ENCODE measurements around the gene NYAP2.

DNA sequence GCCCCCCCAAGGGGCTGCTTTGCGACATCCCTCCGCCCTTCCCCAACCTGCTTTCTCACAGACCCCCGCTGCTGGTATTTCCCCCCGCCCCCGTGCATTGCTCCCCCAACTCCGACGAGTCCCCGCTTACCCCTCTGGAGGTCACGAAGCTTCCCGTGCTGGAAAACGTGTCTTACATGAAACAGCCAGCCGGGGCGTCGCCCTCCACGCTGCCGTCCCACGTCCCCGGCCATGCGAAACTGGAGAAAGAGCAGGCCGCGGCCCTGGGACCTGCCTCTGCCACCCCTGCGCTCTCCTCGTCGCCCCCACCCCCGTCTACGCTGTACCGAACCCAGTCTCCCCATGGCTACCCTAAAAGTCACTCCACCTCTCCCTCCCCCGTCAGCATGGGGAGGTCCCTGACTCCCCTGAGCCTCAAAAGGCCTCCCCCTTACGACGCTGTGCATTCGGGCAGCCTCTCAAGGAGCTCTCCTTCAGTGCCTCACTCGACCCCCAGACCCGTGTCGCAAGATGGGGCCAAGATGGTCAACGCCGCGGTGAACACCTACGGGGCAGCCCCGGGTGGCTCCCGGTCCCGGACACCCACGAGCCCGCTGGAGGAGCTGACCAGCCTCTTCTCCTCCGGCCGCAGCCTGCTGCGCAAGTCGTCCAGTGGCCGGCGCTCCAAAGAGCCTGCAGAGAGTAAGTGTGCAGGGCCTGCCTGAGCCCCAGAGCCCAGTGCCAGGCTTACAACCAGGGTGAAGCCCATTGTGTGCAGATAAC is 183.0 kb downstream of the NYAP2 start:
- TF ChIP-seq, protein P1, sequence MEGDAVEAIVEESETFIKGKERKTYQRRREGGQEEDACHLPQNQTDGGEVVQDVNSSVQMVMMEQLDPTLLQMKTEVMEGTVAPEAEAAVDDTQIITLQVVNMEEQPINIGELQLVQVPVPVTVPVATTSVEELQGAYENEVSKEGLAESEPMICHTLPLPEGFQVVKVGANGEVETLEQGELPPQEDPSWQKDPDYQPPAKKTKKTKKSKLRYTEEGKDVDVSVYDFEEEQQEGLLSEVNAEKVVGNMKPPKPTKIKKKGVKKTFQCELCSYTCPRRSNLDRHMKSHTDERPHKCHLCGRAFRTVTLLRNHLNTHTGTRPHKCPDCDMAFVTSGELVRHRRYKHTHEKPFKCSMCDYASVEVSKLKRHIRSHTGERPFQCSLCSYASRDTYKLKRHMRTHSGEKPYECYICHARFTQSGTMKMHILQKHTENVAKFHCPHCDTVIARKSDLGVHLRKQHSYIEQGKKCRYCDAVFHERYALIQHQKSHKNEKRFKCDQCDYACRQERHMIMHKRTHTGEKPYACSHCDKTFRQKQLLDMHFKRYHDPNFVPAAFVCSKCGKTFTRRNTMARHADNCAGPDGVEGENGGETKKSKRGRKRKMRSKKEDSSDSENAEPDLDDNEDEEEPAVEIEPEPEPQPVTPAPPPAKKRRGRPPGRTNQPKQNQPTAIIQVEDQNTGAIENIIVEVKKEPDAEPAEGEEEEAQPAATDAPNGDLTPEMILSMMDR (IDR thresholded peaks at IDR 0.05), result no peak
- TF ChIP-seq POLR2A (IDR thresholded peaks at IDR 0.05), result no peak

All from uterus (tissue), 2 donors.